ENCODE data around the gene INS.
"Not testable (repeated sequence)": the region's sequence is repeated elsewhere in the genome, so short reads cannot be mapped to it uniquely, and the experiment has no call there.

The INS gene

DNA sequence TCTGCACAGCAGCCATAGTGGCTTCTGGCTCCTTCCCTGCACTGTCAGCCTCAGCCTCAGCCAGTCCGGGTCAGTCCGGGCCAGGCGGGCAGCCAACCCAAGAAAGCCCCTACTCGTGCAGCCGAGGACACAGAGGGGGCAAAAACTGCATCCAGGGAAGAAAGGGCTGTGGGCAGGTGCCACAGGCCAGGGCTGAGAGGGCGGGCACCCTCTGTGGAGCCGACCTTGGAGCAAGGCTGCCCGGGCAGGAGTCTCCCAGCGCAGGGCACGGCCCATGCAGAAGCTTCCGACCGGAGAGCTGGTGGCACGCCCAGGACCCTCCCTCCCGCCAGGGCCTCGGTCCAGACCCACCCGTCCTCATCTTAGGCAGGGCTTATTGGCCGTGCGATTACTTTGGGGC is 21.1 kb upstream of the INS start:
- in situ Hi-C loops (cut with MboI; ENCODE audit: low sequenced_read_pairs, unreplicated experiment) = no loop called here

GRCh38 chr11:2180789-2181370 is 19.9 kb upstream of the INS start:
- DNase-seq (ENCODE audit: low spot score) = no peak
- TF ChIP-seq, protein P1, sequence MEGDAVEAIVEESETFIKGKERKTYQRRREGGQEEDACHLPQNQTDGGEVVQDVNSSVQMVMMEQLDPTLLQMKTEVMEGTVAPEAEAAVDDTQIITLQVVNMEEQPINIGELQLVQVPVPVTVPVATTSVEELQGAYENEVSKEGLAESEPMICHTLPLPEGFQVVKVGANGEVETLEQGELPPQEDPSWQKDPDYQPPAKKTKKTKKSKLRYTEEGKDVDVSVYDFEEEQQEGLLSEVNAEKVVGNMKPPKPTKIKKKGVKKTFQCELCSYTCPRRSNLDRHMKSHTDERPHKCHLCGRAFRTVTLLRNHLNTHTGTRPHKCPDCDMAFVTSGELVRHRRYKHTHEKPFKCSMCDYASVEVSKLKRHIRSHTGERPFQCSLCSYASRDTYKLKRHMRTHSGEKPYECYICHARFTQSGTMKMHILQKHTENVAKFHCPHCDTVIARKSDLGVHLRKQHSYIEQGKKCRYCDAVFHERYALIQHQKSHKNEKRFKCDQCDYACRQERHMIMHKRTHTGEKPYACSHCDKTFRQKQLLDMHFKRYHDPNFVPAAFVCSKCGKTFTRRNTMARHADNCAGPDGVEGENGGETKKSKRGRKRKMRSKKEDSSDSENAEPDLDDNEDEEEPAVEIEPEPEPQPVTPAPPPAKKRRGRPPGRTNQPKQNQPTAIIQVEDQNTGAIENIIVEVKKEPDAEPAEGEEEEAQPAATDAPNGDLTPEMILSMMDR (IDR thresholded peaks at IDR 0.05; ENCODE audit: borderline replicate concordance, control extremely low read depth, extremely low read depth, insufficient read depth, missing control alignments) = no peak
- in situ Hi-C loops (cut with MboI; ENCODE audit: low sequenced_read_pairs, unreplicated experiment) = no loop called here

More for the DNA sequence above, 21.1 kb upstream of the INS start:
- TF ChIP-seq, protein P1 (IDR thresholded peaks at IDR 0.05; ENCODE audit: borderline replicate concordance, control extremely low read depth, extremely low read depth, insufficient read depth, missing control alignments) = no peak
- no peak for DNase-seq (ENCODE audit: low spot score)

DNA sequence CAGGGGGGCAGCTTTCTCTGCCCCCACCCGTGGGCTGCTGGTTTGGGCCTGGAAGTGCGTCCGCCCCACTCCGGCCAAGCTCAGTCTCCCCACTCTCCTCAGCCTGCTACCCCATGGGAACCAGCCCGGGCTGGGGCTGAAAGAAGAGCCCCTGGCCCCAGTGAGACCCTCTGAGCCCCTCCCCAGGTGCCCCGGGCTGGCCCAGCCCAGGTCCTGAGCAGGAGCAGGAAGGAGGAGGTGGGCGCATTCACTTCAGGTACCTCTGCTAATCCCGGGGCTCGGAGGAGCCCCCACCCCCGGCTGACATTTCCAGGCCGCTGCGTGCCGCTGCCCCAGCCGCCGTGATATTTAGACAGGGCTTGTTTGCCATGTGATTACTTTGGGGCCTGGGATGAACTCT is 19.3 kb upstream of the INS start:
- no peak for DNase-seq (ENCODE audit: low spot score)
- in situ Hi-C loops (cut with MboI; ENCODE audit: low sequenced_read_pairs, unreplicated experiment) = no loop called here
- TF ChIP-seq, protein P1 (IDR thresholded peaks at IDR 0.05; ENCODE audit: borderline replicate concordance, control extremely low read depth, extremely low read depth, insufficient read depth, missing control alignments) = no peak

DNA sequence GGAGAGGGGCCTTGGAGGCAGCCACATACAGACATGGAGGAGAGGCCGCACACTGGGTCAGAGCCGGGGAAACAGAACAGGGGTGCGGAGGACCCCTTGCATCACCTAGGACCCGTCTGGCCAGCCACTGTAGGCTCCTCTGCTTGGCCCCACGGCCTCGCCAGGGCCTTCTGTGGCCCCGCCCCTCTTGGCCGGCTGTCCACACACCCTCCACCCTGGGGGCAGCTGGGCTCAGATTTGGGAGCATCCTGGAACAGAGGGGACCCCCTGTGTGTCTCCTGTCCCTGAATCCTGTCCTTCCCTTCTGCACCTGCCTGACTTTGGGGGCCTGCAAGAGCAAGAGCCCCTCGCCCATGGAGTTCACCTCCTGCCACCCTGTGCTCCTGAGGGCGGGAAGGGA is 18.5 kb upstream of the INS start:
- no peak for DNase-seq (ENCODE audit: low spot score)
- in situ Hi-C loops (cut with MboI; ENCODE audit: low sequenced_read_pairs, unreplicated experiment) = no loop called here
- TF ChIP-seq, protein P1 (IDR thresholded peaks at IDR 0.05; ENCODE audit: borderline replicate concordance, control extremely low read depth, extremely low read depth, insufficient read depth, missing control alignments) = no peak

DNA sequence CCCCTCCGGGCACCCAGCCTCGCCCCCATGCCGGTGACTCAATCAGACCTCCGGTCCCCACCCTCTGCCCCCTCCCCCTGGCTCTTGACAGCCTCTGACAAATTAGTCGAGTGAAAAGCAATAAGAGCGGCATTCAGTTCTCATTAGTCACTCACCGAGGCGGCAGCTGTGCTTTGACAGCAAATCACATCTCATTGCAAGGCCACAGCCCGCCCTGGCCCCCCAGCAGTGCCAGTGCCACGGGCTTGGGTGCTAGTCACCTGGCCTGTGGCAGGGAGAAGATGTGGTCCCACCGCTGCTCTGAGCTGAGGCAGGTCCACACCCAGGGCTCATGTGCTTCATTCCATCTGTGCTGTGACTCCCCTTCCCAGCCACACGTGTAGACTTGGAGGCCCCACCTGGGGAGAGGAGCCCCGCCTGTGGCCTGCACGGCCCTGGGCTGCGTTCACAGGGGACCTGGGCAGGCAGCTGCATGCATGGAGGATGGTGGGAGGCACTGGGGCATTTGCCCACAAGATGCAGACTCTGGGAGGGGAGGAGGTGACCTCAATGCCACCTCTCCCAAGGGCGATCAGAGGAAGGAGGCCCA is 18.0 kb upstream of the INS start:
- TF ChIP-seq, protein P1 (IDR thresholded peaks at IDR 0.05; ENCODE audit: borderline replicate concordance, control extremely low read depth, extremely low read depth, insufficient read depth, missing control alignments) = no peak
- no peak for DNase-seq (ENCODE audit: low spot score)
- in situ Hi-C loops (cut with MboI; ENCODE audit: low sequenced_read_pairs, unreplicated experiment) = no loop called here

DNA sequence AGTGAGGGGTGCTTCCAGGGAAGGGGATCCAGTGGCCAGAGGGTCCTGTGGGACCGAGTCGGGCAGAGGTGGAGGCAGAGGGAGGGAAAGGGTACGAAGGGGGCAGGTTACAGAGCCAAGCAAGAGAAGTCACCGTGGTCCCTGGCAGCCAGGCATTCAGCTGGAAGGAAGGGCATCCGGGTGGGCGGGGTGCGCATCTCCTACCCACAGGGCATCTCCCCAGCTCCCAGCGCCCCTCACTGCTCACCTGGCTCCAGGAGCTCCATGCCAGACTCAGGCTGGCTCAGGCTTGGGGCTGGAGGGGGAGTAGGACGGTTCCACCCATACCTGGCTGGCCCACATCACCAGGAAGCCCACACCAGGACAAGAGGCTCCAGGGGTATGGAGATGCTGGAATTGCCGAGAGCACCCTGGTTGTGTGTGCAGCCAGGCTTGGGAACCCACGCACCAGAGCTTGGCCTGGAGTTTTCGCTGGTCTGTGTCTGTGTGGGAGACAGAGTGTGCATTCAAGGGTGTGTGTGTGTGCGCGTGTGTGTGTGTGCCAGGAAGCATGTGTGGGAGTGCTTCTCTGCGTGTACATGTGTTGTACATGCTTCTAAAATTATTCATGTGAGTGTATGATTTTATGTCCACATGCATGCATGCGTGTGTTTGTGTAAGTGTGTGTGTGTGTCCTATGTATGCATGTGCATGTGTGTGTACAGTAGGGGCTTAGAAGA is 17.2 kb upstream of the INS start:
- in situ Hi-C loops (cut with MboI; ENCODE audit: low sequenced_read_pairs, unreplicated experiment); DNase-seq (ENCODE audit: low spot score): not testable (repeated sequence)

- in situ Hi-C loops (cut with MboI; ENCODE audit: low sequenced_read_pairs, unreplicated experiment) = no loop called here
- no peak for DNase-seq (ENCODE audit: low spot score)
Observed at GRCh38 chr11:2177076-2177475, 16.1 kb upstream of the INS start.

More at GRCh38 chr11:2177076-2177475, 16.1 kb upstream of the INS start:
- TF ChIP-seq, protein P1 (IDR thresholded peaks at IDR 0.05; ENCODE audit: borderline replicate concordance, control extremely low read depth, extremely low read depth, insufficient read depth, missing control alignments) = no peak
